Stimulated activated CD4-positive, alpha-beta T cell treated with anti-CD3 and anti-CD28 coated beads, Interleukin-15, amount 100 ng/mL, for 24 hours (primary cell): ENCODE measurements around the gene SMAD6.

Source experiments
- DNase-seq: peaks from one replicate; pipeline ENCODE4 v3.0.0-alpha.2; 2020

Gene SMAD6

GRCh38 chr15:66801266-66801665 lies 99.2 kb downstream of the SMAD6 start:
- DNase-seq, result no peak

GRCh38 chr15:66802025-66803001 lies 100.3 kb downstream of the SMAD6 start:
- no peak for DNase-seq

- DNase-seq, result no peak
Observed at GRCh38 chr15:66803182-66803729, 101.2 kb downstream of the SMAD6 start.

- no peak for DNase-seq
Observed at GRCh38 chr15:66803749-66804148, 101.7 kb downstream of the SMAD6 start.

GRCh38 chr15:66805202-66805885 lies 103.3 kb downstream of the SMAD6 start:
- no peak for DNase-seq

- DNase-seq, result no peak
Observed at GRCh38 chr15:66808181-66808824, 106.3 kb downstream of the SMAD6 start.

- DNase-seq, result no peak
Observed at GRCh38 chr15:66809664-66810063, 107.6 kb downstream of the SMAD6 start.

- no peak for DNase-seq
Observed at GRCh38 chr15:66815318-66815717, 113.3 kb downstream of the SMAD6 start.

GRCh38 chr15:66816201-66816600 lies 114.2 kb downstream of the SMAD6 start:
- no peak for DNase-seq

GRCh38 chr15:66819084-66819483 lies 117.0 kb downstream of the SMAD6 start:
- no peak for DNase-seq

- DNase-seq, result no peak
Observed at GRCh38 chr15:66820481-66821176, 118.6 kb downstream of the SMAD6 start.

GRCh38 chr15:66821307-66821706 lies 119.3 kb downstream of the SMAD6 start:
- no peak for DNase-seq

- DNase-seq, result no peak
Observed at GRCh38 chr15:66822114-66822513, 120.1 kb downstream of the SMAD6 start.

- DNase-seq, result no peak
Observed at GRCh38 chr15:66822576-66822975, 120.5 kb downstream of the SMAD6 start.

- DNase-seq, result no peak
Observed at GRCh38 chr15:66823601-66824000, 121.6 kb downstream of the SMAD6 start.

- DNase-seq, result no peak
Observed at GRCh38 chr15:66824424-66824823, 122.4 kb downstream of the SMAD6 start.

- DNase-seq, result no peak
Observed at GRCh38 chr15:66825139-66825538, 123.1 kb downstream of the SMAD6 start.

- no peak for DNase-seq
Observed at GRCh38 chr15:66825731-66826130, 123.7 kb downstream of the SMAD6 start.

- DNase-seq, result no peak
Observed at GRCh38 chr15:66826507-66826906, 124.5 kb downstream of the SMAD6 start.

- no peak for DNase-seq
Observed at GRCh38 chr15:66827039-66827697, 125.1 kb downstream of the SMAD6 start.

- DNase-seq, result no peak
Observed at GRCh38 chr15:66827698-66828055, 125.6 kb downstream of the SMAD6 start.
